Astrocyte of the spinal cord (primary cell): Measurements from ENCODE around the gene CAD.
A peak's percentile ranks its signal among the peaks of the same experiment; 100 is the strongest.

Experiments
- DNase-seq: peaks from one replicate; pipeline ENCODE4 v3.0.0; 2011; ENCODE audit warnings: low read depth, low spot score
- H3K4me3 ChIP-seq: 2 replicates; pipeline ENCODE4 v1.5.1; 2011; ENCODE audit warnings: low read depth, mild to moderate bottlenecking, low read length, moderate library complexity
- in situ Hi-C: cut with HindIII; loops from 2 replicates; pipeline ENCODE4 v1.10.0; 2017; ENCODE audit warnings: low sequenced_read_pairs
- TF ChIP-seq, protein P1 (sequence below): IDR thresholded peaks from 2 replicates; pipeline ENCODE4 v1.5.1; 2012; ENCODE audit warnings: low read depth, mild to moderate bottlenecking, low read length, inconsistent platforms

CAD gene

DNA sequence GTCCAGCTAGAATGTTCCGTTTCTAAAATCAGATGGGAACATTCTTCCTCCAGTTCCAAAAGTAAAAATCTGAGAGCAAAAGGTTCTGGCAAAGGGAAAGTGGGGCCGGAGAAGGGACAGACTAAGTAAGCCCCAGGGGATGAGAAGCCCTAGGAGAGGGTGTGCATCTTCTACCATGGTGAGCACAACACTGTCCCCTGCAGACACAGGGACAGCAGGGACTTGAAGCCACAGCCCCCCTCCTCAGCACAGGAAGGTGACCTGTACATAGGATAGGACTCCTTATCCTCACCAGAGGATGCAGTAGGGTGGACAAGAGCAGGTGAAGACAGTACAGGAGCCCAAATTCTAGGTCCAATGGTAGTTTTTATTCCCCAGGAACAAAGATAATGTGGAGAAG is 17.9 kb upstream of the CAD start:
- no peak overlapping the region for H3K4me3 ChIP-seq
- no peak for DNase-seq
- TF ChIP-seq, protein P1, sequence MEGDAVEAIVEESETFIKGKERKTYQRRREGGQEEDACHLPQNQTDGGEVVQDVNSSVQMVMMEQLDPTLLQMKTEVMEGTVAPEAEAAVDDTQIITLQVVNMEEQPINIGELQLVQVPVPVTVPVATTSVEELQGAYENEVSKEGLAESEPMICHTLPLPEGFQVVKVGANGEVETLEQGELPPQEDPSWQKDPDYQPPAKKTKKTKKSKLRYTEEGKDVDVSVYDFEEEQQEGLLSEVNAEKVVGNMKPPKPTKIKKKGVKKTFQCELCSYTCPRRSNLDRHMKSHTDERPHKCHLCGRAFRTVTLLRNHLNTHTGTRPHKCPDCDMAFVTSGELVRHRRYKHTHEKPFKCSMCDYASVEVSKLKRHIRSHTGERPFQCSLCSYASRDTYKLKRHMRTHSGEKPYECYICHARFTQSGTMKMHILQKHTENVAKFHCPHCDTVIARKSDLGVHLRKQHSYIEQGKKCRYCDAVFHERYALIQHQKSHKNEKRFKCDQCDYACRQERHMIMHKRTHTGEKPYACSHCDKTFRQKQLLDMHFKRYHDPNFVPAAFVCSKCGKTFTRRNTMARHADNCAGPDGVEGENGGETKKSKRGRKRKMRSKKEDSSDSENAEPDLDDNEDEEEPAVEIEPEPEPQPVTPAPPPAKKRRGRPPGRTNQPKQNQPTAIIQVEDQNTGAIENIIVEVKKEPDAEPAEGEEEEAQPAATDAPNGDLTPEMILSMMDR: no peak
- in situ Hi-C loops: no loop called here

- DNase-seq: no peak
- no peak overlapping the region for H3K4me3 ChIP-seq
- TF ChIP-seq, protein P1: no peak
- in situ Hi-C loops: no loop called here
Measured at GRCh38 chr2:27201675-27202074, 15.5 kb upstream of the CAD start.

DNA sequence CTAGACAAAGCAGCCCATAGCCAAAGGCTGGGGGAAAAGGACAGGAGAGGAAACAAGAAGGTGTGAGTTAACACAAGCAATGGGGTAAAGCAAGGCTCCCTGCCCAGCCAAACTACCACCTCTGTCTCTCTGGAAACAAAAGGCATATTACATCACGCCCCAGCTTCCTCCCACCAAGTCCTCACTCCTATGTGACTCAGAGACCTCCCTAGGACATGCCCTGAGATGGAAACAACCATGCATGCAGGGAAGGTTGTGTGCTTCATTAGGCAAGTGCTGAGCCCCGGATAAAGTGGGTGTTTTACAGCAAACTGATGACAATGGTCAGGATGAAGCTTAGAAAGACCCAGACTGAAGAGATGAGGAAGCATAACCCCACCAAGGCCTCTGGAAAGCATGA is 14.3 kb upstream of the CAD start:
- in situ Hi-C loops: no loop called here
- no peak overlapping the region for H3K4me3 ChIP-seq
- DNase-seq: peak; percentile 22
- TF ChIP-seq, protein P1: no peak

DNA sequence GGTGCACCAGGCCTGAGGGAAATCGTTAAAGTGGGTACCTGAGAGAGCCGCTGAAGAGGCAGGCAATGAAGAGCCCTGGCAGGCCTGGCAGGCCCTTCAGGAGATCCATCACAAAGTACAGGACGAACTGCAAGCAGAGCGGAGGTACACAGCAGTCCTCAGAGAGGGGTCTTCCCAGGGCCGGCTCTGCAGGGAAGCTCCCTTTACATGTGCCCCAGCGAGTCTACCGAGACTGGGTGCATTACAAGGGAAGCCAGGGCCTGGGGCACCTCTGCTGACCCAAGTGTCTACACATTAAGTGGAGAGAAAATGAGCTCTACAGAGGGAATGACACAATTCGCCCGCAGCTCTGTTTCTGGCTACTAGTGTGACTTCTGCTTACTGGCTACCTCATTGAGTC is 13.4 kb upstream of the CAD start:
- in situ Hi-C loops: no loop called here
- TF ChIP-seq, protein P1: no peak
- no peak for DNase-seq
- H3K4me3 ChIP-seq: no peak overlapping the region

DNA sequence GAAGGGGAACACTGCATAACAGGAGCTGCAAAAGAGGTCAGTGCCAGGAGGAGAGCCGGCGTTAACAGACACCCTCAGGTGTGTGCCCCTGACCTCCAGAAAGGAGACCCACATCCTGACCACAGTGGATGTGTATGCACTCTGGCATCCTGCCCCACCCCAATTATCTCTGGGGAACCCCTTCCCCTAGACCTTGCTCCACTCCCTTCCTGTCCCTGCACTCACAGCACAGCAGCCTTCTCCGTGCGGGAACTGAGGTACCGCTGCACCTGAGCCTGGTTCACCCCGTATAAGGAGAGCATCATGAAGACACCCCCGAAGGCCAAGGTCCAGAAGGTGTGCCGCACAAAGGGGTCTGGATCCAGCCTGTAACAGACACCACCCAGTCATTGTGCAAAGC is 12.6 kb upstream of the CAD start:
- TF ChIP-seq, protein P1: no peak
- H3K4me3 ChIP-seq: no peak overlapping the region
- DNase-seq: no peak
- in situ Hi-C loops: no loop called here

GRCh38 chr2:27205206-27205605 is 12.0 kb upstream of the CAD start:
- TF ChIP-seq, protein P1: no peak
- no peak overlapping the region for H3K4me3 ChIP-seq
- no peak for DNase-seq
- in situ Hi-C loops: no loop called here

DNA sequence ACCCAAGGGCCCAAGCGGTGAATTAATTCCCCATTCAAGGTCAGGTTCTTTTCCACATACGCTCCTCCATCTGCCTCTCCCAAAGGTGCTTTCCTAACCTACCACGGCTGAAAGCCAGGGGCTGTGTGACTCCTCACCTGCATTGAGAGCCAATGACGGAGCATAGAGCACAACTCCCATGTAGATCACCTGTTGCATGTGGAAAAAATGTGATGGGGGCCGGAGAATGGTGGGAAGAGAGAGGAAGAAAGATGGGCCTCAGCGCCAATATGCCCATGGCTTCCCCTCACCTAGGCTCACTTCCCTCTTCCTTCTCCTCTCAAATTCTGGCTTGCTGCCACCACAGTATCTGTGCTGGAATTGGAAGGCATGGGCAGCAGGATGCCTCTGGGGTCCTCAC is 10.8 kb upstream of the CAD start:
- no peak for DNase-seq

More for the DNA sequence above, 10.8 kb upstream of the CAD start:
- in situ Hi-C loops: no loop called here
- TF ChIP-seq, protein P1: no peak
- no peak overlapping the region for H3K4me3 ChIP-seq
